H1 (cell line): ENCODE measurements around the gene MAFB. TPM values are rescaled to one million over a fixed set of nuclear protein-coding genes. Genes with fewer than 3 reads are reported as not detected.

Source experiments
- CBX5 ChIP-seq: fragments of 300-800, 300-1000 bp; sonication (generic); IDR thresholded peaks from 2 replicates; pipeline ENCODE4 v1.7.1; 2016; ENCODE audit warnings: antibody characterized with exemption, low read length, low read depth
- NANOG ChIP-seq: IDR thresholded peaks from 2 replicates; pipeline ENCODE4 v1.6.1; 2011; ENCODE audit warnings: low read length, low read depth, mild to moderate bottlenecking, inconsistent platforms; ENCODE audit not compliant: insufficient read depth, poor library complexity, severe bottlenecking
- SP4 ChIP-seq: IDR thresholded peaks from 2 replicates; pipeline ENCODE4 v1.6.1; 2012; ENCODE audit warnings: low read length, inconsistent platforms
- YY1 ChIP-seq: IDR thresholded peaks from 2 replicates; pipeline ENCODE4 v1.6.1; 2011; ENCODE audit warnings: low read depth, mild to moderate bottlenecking, low read length
- polyA plus RNA-seq, 7 experiments: library from polyadenylated mRNA; depleted of rRNA in 3 of 7; stranded (reverse) in 5 of 7; unstranded in 2 of 7; fragments of >200 nt in 5 of 7; fragments of 200-250 nt in 2 of 7; gene quantifications; 1 replicate in 5 of 7; 2 replicates in 1 of 7; 4 replicates in 1 of 7; pipeline versions ENCODE4 v1.2.1 to v1.2.3, GENCODE V29; 2011 to 2013; ENCODE audit warnings: missing spikeins in 2 of 7, mixed read lengths in 2 of 7
- total RNA-seq: library from RNA; stranded (reverse); fragmentation: NEBNext Ultra II Directional; extraction: Animal tissue kit (Norgen Biotek cat#: 25700); gene quantifications from 2 replicates; pipeline ENCODE4 v1.2.1, GENCODE V29; 2021
- TF ChIP-seq, protein P1 (sequence below): fragments of 300-600 bp; sonication (generic); IDR thresholded peaks from 2 replicates; pipeline ENCODE4 v1.7.1; 2012; ENCODE audit warnings: low read length, moderate library complexity, mild to moderate bottlenecking, inconsistent platforms; ENCODE audit not compliant: insufficient replicate concordance

The MAFB gene
- total and polyA plus RNA-seq, 2 of the 8 experiments (the other 6 are each of a cell fraction or from before 2014, with no cell fraction given), result 0.83 to 1.8 TPM

DNA sequence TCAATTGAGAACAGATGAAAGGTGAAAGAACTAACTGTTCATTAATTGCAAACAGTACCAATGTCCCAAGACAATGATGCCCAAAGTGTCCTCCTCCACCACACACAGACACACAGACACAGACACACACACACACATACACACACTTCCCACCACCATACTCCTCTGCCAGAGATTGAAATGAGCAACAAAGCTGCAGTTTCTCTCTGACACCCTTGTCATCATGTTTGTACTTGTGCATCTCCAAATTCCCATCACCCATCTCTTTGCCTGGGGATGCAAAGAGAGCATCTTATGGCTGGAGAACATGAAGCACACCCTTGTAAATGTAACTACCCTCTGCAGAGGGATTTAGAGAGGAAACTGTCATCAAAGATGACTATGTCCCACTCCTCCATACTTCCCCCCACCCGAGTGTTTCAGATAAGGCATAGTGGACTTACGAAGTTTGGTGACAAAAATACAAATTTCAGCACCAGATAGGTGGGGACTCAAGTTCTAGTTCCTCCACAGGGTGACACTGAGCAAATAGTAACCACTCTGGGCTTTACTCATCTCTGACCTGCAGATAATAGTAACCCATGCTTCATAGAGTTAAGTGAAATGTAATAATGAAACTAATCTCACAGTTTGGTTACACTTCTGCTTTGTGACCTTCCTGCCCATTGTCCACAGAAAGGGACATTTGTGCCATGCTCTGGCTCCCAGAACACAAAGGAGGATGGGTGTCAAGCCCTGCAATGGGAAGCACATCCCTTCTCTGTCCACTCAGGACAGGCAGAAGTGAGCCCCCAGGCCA is 8.7 kb downstream of the MAFB start (continued):
- TF ChIP-seq, protein P1, sequence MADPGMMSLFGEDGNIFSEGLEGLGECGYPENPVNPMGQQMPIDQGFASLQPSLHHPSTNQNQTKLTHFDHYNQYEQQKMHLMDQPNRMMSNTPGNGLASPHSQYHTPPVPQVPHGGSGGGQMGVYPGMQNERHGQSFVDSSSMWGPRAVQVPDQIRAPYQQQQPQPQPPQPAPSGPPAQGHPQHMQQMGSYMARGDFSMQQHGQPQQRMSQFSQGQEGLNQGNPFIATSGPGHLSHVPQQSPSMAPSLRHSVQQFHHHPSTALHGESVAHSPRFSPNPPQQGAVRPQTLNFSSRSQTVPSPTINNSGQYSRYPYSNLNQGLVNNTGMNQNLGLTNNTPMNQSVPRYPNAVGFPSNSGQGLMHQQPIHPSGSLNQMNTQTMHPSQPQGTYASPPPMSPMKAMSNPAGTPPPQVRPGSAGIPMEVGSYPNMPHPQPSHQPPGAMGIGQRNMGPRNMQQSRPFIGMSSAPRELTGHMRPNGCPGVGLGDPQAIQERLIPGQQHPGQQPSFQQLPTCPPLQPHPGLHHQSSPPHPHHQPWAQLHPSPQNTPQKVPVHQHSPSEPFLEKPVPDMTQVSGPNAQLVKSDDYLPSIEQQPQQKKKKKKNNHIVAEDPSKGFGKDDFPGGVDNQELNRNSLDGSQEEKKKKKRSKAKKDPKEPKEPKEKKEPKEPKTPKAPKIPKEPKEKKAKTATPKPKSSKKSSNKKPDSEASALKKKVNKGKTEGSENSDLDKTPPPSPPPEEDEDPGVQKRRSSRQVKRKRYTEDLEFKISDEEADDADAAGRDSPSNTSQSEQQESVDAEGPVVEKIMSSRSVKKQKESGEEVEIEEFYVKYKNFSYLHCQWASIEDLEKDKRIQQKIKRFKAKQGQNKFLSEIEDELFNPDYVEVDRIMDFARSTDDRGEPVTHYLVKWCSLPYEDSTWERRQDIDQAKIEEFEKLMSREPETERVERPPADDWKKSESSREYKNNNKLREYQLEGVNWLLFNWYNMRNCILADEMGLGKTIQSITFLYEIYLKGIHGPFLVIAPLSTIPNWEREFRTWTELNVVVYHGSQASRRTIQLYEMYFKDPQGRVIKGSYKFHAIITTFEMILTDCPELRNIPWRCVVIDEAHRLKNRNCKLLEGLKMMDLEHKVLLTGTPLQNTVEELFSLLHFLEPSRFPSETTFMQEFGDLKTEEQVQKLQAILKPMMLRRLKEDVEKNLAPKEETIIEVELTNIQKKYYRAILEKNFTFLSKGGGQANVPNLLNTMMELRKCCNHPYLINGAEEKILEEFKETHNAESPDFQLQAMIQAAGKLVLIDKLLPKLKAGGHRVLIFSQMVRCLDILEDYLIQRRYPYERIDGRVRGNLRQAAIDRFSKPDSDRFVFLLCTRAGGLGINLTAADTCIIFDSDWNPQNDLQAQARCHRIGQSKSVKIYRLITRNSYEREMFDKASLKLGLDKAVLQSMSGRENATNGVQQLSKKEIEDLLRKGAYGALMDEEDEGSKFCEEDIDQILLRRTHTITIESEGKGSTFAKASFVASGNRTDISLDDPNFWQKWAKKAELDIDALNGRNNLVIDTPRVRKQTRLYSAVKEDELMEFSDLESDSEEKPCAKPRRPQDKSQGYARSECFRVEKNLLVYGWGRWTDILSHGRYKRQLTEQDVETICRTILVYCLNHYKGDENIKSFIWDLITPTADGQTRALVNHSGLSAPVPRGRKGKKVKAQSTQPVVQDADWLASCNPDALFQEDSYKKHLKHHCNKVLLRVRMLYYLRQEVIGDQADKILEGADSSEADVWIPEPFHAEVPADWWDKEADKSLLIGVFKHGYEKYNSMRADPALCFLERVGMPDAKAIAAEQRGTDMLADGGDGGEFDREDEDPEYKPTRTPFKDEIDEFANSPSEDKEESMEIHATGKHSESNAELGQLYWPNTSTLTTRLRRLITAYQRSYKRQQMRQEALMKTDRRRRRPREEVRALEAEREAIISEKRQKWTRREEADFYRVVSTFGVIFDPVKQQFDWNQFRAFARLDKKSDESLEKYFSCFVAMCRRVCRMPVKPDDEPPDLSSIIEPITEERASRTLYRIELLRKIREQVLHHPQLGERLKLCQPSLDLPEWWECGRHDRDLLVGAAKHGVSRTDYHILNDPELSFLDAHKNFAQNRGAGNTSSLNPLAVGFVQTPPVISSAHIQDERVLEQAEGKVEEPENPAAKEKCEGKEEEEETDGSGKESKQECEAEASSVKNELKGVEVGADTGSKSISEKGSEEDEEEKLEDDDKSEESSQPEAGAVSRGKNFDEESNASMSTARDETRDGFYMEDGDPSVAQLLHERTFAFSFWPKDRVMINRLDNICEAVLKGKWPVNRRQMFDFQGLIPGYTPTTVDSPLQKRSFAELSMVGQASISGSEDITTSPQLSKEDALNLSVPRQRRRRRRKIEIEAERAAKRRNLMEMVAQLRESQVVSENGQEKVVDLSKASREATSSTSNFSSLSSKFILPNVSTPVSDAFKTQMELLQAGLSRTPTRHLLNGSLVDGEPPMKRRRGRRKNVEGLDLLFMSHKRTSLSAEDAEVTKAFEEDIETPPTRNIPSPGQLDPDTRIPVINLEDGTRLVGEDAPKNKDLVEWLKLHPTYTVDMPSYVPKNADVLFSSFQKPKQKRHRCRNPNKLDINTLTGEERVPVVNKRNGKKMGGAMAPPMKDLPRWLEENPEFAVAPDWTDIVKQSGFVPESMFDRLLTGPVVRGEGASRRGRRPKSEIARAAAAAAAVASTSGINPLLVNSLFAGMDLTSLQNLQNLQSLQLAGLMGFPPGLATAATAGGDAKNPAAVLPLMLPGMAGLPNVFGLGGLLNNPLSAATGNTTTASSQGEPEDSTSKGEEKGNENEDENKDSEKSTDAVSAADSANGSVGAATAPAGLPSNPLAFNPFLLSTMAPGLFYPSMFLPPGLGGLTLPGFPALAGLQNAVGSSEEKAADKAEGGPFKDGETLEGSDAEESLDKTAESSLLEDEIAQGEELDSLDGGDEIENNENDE, result no peak
- TF ChIP-seq YY1 (no peak), SP4 (no peak), NANOG (no peak), CBX5 (no peak)
